ENCODE results near the gene ZNF618.

GRCh38 chr9:114084282-114085073 is 208.4 kb downstream of the ZNF618 start:
- TF ChIP-seq, protein P1, sequence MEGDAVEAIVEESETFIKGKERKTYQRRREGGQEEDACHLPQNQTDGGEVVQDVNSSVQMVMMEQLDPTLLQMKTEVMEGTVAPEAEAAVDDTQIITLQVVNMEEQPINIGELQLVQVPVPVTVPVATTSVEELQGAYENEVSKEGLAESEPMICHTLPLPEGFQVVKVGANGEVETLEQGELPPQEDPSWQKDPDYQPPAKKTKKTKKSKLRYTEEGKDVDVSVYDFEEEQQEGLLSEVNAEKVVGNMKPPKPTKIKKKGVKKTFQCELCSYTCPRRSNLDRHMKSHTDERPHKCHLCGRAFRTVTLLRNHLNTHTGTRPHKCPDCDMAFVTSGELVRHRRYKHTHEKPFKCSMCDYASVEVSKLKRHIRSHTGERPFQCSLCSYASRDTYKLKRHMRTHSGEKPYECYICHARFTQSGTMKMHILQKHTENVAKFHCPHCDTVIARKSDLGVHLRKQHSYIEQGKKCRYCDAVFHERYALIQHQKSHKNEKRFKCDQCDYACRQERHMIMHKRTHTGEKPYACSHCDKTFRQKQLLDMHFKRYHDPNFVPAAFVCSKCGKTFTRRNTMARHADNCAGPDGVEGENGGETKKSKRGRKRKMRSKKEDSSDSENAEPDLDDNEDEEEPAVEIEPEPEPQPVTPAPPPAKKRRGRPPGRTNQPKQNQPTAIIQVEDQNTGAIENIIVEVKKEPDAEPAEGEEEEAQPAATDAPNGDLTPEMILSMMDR (conservative IDR thresholded peaks at IDR 0.05; ENCODE audit: low read depth, low read length) = no peak
- TF ChIP-seq EZH2phosphoT487 (IDR thresholded peaks at IDR 0.05; ENCODE audit: borderline replicate concordance, low read length) = no peak

Data from PC-3 (cell line).